GM18873 (cell line): Measurements from ENCODE around the gene TBL1Y.
"Not testable (repeated sequence)": the region's sequence is repeated elsewhere in the genome, so short reads cannot be mapped to it uniquely, and the experiment has no call there.

Experiments
- ATAC-seq: cut with Tn5 transposase; IDR thresholded peaks from one replicate; pipeline ENCODE4 v1.9.1; 2021; ENCODE audit warnings: mild to moderate bottlenecking, moderate library complexity, moderate number of reproducible peaks; ENCODE audit not compliant: unreplicated experiment, low FRiP score

TBL1Y gene

DNA sequence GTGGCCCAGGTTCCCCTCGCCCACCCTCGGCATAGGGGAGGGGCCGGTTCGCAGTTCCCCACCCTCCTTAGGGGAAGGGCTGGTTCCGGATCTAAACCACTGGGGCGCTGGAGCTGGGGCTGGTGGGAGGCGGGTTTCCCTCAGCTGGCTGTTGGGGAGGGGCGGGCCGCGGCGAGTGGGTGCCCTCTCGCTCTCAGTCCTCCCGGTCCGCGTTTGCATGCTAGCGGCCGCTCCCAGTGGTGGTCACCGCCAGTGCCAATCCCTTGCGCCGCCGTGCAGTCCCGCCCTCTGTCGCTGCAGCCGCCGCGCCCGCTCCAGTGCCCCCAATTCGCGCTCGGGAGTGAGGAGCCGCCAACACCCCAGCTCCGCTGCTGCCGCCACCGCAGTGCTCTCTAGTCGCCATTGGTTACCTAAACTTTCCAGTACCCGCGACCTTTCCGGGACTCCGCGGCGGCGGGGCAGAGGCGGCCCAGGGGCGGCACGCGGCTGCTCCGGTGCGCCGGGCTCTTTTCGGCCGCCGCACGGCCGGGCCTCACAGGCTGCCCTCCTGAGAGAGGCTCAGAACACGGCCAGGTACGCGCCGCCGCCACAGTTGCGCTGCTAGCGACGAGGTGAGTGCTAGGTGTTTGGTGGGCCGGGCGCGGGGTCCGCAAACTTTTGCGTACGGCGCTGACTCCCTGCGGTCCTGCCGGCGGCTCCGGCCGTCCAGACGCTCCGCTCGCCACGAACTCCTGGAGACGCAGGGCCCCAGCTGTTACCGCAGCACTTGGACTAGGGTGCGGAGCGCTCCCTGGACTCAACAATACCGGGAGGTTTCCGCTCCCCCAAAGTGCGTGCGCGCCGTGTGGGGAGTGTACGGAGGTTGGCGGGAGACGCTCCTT, at the start of gene TBL1Y:
TBL1Y (plus strand) TSS at position 326 of the 881 bp plus-strand sequence. CDS start 114,388 bp downstream, outside the sequence.
- no peak for ATAC-seq

- no peak for ATAC-seq
Measured at GRCh38 chrY:6894496-6894895, 16.0 kb upstream of the TBL1Y start.

- no peak for ATAC-seq
Measured at GRCh38 chrY:6895236-6895635, 15.3 kb upstream of the TBL1Y start.

GRCh38 chrY:6902116-6902515, 8.4 kb upstream of the TBL1Y start:
- not testable (repeated sequence) for ATAC-seq

DNA sequence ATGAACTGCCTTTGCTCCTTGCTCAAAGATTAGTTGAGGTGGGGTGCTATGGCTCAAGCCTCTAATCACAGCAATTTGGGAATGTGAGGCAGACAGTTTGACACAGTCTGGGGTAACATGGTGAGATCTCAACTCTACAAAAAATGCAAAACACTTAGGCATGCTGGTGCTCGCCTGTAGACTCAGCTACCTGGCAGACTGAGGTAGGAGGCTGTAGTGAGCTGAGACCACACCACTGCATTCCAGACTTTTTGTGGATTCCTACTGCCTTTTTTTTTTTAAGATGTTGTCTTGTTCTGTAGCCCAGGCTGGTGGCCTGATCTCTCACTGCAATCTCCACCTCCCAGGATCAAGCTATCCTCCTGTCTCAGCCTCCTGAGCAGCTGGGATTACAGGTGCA, 2.9 kb upstream of the TBL1Y start:
- ATAC-seq: no peak

GRCh38 chrY:6908021-6908420, 2.5 kb upstream of the TBL1Y start:
- ATAC-seq: not testable (repeated sequence)

DNA sequence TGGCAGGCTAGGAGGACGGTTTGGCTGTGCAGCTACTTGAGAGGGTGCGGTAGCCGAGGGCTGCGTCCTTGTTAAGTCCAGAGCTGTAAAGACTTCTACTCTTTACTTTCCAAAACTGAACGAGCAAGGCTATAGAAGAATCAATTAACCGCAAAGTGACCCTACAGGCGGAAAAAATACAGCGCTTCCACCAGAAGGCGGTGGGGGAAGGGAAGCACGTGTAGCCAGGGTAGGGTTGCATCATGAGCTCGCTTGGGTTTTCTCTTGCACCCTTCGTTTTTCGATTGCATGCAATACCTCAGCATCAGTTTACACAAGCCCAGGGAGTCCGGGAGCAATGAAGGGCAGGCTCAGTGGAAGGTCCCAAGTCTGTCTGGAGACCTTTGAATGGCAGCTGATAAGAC, 1.4 kb upstream of the TBL1Y start:
- no peak for ATAC-seq

DNA sequence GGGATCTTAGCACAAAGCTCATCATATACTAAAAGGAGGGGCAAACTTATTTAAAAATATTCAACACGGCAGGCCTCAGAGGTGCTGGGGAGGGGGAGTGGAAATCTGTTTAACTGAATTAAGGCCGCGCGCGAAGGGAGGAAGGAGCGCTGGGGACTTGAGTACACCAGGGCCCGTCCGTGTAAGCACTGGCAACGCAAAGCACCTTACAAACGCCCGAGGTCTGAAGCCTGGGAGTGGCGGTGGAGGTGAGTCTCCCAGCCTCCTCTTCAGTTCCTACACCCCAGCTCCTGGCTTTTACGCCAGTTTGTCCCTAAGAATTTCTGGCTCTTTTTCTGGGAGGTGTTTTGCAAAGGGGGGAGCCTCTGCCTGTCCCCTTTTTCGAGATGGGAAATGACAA, 641 bp upstream of the TBL1Y start:
- ATAC-seq: no peak

DNA sequence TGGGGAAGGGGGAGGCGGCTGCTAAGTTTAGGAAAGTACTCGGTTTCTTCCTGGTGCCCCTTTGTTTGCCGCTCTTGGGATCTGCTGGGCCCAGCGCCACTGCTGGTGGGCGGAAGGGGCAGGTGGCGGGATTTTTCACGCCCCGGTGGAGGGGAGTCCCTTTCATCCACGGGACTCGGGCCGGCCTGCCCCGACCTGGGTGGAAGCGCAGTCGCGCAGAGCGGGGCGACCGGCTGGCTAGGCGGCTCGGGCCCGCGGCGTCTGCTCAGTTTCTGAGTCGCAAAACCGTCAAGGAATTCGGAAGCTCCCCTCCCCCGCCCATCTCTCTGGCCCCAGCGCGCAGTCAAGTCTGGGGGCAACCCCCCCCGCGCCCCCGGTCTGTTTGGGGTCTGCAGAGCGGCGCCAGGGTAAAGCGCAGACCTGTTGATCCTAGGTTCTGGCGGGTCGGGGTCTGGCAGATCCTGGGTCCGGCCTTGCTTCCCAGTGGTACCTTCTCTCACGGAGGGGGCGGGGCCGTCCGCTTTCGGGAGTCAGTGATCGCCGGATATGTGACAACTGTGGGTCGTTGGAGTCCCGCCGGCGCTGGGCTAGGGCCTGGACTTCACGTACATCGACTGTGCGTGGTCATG, 870 bp downstream of the TBL1Y start, which contains the start of gene AMELY:
AMELY (minus strand) TSS at position 500 of the 629 bp plus-strand sequence. CDS start 39,144 bp downstream, outside the sequence.
- ATAC-seq: no peak

- no peak for ATAC-seq
Measured at GRCh38 chrY:6913362-6913761, 2.9 kb downstream of the TBL1Y start.

DNA sequence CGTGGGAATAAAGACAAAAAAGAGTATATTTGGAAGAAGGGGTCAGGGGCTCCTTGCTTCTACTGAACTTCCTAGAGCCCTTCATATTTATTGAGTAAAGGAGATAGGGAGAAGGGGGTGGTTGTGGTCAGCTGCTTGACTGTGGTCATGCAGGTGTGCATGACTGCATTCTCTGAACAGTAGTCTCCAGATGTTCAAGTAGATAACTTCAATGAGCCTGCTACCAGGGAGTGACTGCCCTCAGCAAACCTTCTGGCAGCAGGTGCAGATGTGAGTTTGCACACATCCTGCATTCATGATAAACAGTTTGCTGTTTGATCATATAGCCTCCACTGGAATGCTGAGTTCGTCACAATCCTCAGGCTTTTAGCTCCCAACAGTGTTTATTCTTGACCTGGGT, 10.6 kb downstream of the TBL1Y start:
- ATAC-seq: no peak

DNA sequence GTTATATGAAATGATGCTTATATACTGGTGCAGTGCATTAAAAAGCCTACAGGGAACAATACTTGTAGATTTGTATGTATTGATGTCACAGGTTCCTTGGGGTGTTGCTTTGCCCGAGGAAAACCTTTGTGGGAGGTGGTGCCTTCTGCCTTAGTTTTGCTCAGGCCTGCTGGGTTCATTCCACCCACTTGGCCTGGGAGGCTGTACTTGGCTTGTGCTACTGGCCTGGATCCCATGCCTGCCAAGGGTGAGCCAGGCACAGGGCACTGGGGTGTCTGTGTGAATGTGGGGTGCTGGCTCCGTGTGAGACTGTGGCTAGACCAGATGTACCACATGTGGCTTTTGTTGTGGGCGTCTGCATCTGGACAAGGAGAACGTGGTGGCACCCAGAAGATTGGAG, 17.8 kb downstream of the TBL1Y start:
- no peak for ATAC-seq

DNA sequence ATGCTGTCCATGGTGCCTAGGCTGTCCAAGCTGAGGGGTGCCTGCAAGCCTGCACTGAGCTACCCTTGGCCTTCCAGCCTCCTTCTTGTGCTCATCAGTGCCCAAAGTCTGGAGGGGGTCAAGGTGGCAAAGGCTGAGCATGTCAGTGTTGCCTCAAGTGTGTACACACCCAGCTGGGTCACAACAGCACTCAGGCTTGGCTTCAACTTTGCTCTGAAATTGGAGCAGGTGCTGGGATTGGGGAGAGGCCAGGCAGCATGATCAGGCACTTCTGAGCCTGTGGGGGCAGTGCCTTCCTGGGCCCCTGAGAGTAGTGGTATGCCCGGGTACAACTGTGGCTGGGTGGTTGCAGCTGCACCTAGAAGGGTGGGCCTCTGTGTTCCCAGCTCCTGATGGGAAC, 18.7 kb downstream of the TBL1Y start:
- no peak for ATAC-seq

DNA sequence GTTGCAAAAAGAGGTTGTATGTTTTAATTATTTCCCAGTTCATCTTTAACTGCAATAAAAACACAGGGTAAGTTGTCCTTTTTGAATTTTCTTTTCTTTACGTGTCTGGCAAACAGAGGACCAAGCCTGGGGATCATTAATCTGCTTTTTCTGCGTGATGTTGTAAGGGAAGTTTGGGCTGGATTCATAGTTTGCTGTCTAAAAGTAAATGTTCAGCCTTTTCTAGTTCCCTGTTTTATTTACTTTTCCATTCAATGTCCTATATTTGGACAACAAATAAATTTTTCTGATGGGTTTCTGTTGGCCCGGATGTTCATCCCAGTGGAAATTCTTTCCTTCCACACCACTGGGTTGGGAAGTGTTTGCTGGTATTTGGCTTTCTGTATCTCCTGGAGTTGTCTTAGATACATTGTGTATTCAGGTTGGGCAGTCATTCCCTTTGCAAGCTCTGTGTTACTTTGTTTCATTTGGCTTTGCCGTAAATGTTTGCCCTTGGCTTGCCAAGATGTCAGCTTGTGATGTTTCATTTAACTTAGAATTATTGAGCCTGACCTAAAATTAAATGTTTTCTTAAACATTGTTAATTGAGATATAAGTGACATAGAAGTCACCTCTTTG, 21.4 kb downstream of the TBL1Y start:
- ATAC-seq: no peak

GRCh38 chrY:6935497-6935896, 25.0 kb downstream of the TBL1Y start:
- ATAC-seq: no peak

- no peak for ATAC-seq
Measured at GRCh38 chrY:6947695-6948094, 37.2 kb downstream of the TBL1Y start.

DNA sequence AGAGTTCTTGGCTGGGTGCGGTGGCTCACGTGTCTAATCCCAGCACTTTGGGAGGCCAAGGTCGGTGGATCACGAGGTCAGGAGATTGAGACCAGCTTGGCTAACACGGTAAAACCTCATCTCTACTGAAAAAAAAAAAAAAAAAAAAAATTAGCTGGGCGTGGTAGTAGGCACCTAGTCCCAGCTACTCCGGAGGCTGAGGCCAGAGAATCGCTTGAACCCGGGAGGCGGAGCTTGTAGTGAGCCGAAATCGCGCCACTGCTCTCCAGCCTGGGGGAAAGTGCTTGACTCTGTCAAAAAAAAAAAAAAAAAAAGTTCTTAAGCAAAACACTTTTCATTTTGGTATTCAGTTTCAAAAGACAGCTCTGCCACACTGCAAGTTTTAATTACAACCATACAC, 37.9 kb downstream of the TBL1Y start:
- no peak for ATAC-seq

DNA sequence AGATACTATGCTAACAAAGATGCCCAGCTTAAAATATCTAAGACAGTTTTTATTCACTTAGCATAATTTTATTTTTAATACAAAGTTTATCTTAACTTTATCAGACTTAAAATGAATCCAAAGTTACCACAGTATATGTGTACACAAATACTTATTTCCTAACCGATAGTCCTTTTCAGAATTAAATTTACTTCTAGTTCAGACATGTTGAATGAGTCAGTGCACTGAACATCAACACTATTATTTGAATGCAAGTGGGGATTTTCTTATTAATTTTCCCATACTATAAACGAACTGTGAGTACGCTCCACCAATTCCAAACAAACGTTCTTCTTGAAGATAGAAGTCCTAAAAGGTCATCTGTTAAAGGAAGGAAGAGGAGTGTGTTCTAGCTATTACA, 39.5 kb downstream of the TBL1Y start:
- no peak for ATAC-seq

- no peak for ATAC-seq
Measured at GRCh38 chrY:6964732-6965131, 54.2 kb downstream of the TBL1Y start.

DNA sequence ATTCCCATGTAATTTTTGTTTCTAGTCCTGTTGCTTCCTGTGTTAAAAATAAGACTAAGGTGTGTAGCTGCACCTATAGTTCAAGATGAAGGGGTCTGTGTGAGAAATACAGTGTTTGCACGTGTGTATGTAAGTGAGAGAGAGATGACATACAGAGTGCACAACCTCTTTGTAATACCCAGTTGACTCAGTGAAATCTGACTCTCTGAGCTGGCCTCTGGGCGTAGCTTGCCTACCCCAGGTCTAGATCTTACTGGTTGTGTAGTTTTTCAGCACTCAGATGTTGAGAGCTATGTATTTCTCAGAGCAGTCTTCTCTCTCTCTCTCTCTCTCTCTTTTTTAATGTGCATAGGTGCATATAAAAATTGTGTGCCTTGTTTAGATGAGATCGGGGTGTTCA, 56.0 kb downstream of the TBL1Y start:
- no peak for ATAC-seq

GRCh38 chrY:6967736-6968135, 57.2 kb downstream of the TBL1Y start:
- ATAC-seq: no peak
